Measurements from ENCODE around the gene PAK3.

PAK3 gene

DNA sequence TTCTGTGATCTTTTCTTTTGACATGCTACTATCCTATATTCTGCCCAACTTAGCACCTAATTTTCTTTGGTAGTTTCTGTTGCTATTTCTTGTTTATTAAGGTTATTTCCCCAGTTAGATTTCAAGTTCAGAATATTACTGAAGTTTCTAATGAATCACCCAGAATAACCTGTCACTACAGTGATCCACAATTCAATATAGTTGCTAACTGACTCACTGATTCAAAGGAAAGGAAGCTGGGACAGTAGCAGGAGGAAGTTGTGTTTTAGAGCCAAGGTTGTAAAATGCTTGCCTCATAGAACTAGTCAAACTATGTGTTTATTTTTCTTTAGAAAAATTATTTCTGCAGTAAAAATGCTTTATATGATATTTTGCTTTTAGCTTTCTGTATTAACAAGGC lies 37.4 kb downstream of the PAK3 start:
- no peak for DNase-seq

DNA sequence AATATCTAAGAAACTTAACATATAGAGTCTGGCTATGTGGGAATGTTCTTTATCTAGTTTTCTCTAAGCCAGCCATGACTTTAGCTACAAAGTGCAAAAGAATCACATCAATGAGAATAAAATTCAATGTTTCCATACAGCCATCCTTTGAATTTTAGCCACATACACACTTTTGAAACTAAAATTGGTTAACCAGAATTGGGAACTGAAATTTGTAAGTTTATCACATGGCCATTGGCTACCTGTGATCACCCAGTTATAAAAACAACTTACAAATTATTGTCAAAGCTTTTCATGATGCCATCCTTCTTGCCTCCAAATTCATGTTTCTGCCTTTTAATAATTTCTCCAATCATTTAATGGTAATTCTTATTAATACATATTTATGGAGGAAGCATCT lies 49.9 kb downstream of the PAK3 start:
- no peak for DNase-seq

DNA sequence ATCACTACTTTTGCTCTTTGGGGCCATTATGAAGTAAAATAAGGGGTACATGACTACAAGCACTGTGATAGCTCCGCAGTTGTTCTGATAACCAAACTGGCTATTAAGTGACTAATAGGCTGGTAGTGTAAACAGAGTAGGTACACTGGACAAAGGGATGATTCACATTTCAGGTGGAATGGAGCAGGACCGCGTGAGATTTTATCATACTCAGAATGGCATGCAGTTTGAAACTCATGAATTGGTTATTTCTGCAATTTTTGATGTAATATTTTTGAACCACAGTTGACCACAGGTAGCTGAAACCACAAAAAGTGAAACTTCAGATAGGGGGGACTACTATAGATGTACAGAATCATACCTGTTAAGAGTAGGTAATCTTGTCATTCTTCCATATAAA lies 55.8 kb downstream of the PAK3 start:
- no peak for DNase-seq

DNA sequence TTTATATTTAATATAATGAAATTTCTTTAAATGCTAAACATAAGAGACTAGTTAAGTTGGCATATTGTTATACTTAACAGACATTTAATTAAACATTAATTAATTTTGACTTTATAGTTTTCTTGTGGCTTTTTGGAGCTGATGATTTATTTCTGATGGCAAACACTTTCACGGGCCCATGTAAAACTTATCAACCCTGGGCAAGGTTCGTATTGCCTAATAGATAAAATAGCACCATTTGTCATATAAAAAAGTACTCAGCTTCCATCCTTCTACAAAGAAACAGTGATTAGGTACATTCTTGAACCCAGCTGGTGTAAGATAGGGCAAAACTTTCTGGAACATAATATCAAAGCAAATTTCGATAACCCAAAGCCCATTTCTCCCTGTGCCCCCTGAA lies 63.2 kb downstream of the PAK3 start:
- DNase-seq: no peak

DNA sequence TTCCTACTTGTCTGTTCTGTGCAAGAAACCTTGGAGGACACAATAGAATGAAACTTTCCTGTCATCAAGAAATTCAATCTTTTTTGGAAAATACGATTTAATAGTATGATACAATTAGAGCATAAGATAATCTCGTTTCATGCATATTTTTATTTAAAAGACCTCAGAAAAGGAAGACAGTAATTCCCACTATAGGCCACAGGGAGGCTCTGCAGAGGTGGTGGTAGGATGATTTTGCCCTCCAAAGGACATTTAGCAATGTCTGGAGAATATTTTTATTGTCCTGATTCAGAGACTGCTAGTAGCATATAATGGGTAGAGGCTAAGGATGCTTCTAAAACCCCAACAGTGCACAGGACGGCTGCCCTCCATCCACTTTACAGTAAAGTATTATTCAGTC lies 68.7 kb downstream of the PAK3 start:
- no peak for DNase-seq

DNA sequence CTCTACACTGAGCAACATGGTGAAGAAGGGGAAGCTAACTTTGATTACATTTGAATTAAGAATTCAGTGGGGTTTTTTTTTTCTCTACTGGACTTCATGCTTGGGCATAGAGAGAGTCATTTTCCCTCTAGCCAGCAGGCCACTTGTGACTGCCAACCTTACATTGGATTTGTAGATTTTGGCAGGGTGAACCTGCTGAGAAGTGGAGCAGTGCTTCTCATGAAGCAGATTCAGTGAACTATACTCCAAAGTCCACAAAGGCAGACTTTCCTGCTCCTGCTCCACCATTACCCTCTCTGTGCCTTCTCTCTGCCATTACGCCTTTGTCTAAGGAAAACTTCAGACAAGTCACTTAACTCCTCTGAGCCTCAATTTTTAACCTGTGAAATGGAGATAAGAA lies 69.9 kb downstream of the PAK3 start:
- DNase-seq: no peak

DNA sequence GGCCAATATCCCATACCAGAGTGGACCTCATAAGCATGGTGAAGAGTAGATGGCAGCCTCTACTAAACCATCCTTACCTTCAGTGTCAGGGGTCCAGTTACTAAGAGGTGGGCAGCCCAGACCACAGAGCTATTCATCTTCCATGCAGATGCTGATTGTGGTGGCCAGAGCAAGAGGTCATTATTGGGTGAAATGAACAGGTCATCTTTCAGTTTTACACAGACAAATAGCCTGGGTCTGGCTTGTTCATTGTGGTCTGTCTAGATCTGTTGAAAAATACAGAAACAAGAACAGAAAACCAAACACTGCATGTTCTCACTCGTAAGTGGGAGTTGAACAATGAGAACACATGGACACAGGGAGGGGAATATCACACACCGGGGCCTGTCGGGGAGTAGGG lies 71.3 kb downstream of the PAK3 start:
- DNase-seq: no peak

DNA sequence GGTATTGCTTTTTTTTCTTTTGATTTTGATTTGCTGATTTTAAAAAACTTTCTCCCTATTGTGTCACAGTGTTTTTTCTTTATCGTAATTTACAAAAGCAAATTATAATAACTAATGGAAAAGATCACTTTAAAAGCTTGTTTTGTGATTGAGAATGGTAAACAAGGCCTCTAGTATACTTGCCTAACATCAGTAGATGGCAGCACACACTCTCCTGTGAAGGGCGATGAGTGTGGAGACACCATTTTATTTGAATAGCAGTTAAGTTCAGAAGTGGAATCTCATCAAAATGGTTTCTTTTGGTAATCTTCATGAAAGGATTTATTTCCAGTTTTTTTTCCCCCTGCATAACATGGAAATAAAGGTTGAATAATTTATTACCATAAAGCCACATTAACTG lies 72.3 kb downstream of the PAK3 start:
- DNase-seq: peak; percentile 14

DNA sequence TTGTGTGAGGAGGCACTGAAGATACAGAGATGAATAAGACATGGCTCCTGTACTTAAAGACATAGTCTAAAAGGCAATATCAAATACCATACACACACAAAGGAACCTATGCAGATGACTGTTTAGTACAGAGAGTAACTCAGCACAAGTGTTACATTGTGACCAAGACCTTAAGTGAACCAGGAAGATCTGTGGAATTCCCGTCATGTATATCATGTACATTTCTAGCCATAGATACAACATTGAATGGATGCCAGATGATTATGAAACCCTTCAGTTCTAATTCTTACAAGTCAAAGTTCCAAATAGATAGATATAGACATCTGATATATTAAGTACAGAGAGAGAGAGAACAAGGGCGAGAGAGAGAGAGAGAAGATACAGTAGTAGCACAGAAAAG lies 73.2 kb downstream of the PAK3 start:
- no peak for DNase-seq

DNA sequence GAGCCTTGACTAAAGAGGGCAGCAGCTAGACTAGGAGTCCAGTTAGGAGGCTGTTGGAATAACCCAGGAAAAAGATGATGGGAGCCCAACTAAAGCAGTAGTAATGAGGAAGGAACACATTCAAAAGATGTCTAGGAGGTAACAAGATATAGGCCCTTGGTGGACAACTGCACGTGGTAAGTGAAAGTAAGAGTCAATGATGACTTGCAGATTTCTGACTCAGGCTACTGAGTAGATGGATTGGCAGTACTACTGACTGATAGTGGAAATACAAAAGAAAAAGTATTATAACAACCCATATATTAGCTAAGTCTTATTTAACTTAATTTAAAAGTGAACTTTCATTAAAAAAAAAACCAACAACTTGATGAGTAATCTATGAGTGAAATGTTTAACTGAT lies 74.0 kb downstream of the PAK3 start:
- no peak for DNase-seq

DNA sequence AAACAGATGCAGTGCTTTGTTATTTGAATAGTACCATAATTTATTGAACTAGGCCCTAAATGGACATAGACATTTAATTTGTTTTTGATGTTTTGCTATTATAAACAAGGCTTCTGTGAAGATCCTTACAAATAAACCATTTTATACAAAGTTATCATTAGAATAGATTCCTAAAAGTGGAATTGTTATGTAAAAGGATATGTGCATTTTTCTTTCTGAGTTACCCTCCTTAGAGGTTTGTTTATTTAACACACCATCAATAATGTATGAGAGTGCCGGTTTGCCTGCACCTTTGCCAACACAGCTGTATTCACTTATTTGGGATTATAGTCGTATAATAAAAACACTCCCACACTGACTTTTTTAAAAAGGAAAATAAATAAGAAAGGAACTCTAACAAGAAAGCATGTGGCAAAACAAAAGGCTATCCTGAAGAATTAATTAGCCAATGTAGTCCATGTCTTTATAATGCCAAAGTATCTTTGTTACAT lies 84.8 kb downstream of the PAK3 start:
- no peak for DNase-seq

DNA sequence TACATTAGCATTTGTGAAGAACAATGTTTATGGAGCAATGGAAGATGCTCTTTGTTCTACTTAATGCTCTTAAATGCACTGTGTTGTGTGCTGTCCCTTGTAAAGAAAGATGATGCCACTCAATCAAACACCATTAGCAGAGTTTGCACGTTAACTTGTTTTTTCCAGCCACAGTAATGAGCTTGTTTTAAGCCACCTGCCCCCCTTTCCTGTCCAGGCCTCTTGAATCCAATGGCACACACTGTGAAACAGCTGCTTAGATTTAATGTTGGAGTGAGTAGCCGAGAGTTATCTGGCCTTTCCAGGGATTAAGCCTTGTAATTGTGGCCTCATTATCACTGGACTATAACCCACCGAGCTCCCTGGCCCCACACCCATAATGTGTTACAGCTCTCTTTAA lies 86.0 kb downstream of the PAK3 start:
- no peak for DNase-seq

DNA sequence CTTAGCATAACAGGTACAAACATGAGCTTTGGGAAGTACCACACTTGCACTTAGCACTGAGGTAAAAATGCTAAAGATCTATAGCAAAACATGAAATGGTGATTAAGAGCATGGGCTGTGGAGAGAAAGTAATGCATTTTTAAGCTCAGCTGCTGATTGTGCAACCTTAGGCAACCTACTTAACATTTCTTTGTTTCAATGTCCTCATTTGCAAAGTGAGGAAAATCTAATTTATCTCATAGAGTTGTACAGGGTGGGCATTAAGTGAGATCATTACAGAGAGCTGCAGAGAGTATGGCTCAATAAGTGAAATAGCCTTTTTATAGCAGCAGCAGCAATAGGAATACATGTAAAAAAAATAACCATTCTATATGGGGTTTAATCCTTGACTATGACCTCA lies 87.0 kb downstream of the PAK3 start:
- DNase-seq: no peak

DNA sequence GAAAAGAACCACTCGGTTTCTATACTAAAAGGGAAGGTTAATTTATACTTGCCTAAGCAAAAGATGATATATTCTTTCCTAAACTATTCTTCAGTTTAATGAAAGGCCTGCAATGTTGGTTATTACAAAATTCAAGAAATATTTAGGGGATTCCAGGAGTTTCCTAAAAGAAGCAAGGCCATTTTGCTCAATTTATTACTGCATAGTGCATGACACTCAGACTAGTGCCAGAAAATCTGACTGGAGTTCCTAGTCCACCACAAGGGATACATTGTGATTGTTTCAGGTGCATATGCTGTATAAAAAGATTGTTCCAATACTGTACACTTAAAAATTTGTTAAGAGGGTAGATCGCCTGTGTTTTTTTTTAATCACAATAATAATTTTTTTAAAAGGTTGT lies 95.6 kb downstream of the PAK3 start:
- DNase-seq: no peak

DNA sequence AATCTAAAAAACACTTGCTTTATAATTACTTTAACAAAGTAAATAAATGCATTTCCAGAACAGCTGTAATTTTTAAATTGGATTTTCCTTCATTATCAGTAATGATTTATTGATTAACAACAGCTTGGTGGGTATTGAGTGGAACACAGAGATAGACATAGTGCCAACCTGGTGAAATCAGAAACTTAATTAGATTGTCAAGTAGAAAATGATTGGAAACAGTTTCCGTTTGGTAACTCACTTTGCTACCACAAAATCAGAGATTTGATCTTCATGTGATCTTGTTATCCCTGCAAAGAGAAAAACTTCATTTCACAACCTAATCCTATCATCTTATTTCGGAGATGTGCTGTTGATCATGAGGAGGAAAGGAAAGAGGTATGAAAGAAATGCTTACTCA lies 103.5 kb downstream of the PAK3 start:
- no peak for DNase-seq

DNA sequence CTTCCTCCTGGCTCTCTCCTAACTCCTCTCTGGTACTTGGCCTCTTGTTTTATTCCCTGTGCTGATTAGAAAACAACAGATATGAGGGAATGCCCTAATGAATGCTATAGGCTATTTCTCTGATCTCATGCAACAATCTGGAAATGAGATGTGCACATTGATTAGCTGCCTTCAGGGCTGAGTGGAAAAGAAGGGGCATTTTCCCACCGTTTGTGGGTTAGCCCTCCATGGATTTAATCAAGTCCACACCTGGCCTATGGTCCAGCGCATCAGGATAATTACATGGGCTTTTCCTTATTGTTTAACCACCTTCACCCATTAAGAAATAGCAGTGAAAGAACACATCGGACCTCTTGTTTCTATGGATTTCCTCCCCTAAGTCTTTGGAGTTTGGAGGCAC lies 104.3 kb downstream of the PAK3 start:
- DNase-seq: no peak

DNA sequence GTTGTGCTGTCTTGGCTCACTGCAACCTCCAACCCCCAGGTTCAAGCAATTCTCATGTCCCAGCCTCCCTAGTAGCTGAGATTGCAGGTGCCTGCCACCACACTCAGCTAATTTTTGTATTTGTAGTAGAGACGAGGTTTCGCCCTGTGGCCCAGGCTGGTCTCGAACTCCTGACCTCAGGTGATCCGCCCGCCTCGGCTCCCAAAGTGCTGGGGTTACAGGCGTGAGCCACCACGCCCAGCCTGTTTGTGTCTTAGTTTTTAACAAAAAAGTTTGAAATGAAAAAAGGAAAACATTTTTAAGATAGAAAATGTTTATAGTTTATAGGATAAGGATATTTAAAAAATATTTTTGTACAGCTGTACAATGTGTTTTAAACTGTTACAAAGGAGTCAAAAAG lies 111.9 kb downstream of the PAK3 start:
- no peak for DNase-seq

DNA sequence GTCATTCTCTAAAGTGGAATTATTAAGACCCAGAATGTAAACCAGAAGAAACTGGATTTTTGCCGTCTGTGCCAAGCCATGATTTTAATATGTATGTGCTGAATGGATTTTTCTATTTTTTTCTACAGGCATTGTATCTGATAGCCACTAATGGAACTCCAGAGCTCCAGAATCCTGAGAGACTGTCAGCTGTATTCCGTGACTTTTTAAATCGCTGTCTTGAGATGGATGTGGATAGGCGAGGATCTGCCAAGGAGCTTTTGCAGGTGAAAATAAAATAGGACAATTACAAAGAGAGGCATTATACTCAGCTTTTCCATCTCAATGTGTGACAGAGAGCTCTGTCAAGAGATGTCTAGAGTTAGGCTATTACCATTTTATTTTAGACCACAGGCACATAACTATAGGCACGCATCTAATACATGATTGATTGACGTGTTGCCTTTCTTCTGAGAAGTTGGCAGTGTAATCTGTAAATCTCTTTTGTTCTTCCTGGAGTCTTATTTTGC lies 120.4 kb downstream of the PAK3 start:
- DNase-seq: no peak

DNA sequence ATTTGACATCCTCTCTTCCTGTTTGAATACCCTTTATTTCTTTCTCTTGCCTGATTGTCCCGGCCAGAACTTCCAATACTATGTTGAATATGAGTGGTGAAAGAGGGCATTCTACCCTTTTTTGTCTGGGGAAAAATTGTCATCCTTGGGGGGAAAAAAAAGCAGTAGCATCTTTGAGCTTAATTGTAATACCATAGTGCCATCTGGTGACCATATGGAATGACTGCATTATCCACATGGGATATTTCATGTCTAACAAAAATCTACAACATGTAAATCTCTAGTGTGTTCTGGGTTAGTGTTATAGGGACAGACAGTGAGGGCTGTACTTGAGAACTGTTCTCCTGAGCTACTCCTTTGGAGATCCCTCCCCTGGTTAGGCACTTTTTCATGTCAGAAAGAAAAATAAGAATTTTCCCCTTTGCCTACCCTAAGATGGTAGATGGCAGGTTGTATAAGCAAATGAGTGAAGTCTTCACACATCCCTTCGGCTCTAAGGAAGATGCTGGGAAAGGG lies 148.3 kb downstream of the PAK3 start:
- peak; percentile 2 for DNase-seq

DNA sequence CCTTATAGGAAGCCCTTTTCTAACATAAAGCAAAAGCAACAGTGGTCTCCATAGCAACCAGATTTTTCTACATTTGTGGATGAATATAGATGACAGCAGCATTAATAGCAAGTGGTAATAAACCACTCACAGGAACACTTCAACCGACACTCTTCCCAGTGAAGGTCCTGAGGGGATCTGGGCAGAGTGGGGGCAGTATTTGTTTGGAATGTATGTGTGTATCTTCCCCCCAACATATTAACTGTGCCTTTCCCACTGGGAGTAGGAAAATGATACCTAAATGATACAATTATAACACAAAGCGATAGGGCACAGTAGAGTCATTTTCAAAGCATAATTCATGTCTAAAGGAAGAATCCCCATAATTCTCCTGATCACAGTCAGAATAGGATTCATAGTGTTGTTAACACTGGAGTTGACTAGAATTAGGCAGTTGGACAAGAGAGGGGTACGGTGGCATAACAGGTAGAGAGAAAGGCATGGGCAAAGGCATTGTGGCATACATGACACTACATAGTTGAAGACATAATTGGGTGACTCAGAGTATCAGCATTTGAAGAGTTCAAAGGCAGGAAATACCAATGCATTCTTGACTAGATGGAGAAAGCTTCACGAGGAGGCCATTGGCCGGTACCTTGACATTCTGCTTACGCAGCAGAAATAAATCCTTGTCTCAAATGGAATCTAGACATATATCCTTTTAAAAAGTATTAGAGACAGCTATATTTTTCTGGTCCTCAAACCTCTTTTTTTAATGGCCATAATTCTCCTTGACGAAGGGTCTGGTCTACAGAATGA lies 159.1 kb downstream of the PAK3 start:
- DNase-seq: no peak

DNA sequence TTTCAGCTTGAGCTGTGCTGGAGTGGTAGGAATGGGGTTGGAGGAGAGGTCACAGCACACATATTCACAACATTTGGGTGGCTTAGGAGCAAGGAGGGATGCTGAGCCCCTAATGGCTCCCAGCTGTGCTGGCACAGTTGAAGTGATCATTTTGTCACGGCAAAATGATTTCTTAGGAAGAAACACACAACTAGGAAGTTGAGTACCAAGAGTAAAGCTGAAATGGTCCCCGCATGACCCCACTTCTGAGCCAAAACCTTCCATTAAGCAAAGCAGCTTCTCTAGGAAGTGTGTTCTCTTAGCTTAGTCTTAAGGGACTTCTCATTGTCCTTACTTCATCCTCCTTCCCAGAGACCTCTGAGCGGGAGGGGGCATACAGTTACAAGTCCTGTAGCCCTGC lies 161.7 kb downstream of the PAK3 start:
- DNase-seq: no peak

DNA sequence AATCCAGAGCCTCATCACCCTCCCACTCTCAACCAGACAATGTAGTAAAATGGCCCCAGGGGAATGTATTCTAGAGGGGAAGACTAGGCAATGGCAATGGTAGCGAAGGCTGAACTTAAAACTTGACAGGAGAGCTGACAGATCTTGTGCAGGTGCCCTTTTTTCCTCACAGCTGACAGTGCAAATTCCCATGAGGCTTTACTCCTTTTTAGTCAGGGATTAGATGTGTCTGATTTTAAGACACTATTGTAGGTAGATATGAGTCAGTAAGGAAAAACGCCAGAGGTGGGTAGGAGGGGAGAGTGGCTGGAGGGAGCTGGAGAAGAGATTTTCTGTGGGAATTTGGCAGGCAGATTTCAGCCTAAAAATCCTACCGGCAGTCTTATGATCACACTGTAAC lies 163.6 kb downstream of the PAK3 start:
- DNase-seq: no peak

DNA sequence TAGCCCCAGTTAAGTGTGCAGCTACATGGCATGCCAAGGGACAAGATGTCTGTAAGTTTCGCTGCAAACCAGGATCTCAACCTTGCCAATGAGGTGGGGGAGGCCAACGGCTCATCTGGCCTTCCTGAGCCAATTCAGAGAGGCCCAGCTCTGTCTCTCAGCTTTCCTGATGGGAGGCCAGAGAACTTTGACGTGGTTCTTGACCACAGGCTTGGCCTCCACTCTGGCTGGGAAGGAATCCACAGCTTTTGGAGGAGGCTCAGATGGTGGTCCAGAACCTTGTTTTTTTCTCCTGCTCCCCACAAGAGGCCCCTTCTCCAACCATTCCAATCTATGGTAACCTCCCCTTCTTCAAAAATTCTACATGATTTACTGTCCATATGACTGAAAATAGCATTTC lies 164.5 kb downstream of the PAK3 start:
- DNase-seq: no peak

DNA sequence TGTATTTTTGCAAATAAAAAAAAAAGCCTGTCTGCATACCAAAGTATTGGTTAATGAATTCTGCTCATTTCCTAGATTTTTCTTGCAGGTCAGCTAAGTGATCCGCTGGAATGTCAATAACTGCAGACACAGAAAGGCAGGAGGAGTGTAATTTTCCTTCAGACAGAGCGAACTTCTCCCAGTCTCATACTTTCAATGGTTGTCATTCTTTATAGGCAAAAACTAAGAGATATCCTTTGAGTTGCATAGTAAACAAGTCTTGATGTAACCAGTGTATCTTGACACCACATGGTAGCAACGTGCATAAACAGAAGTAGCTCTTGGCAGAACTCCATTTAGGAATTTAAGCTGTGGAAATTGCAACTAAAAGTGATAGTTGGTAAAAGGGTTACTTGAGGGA lies 166.1 kb downstream of the PAK3 start:
- no peak for DNase-seq

DNA sequence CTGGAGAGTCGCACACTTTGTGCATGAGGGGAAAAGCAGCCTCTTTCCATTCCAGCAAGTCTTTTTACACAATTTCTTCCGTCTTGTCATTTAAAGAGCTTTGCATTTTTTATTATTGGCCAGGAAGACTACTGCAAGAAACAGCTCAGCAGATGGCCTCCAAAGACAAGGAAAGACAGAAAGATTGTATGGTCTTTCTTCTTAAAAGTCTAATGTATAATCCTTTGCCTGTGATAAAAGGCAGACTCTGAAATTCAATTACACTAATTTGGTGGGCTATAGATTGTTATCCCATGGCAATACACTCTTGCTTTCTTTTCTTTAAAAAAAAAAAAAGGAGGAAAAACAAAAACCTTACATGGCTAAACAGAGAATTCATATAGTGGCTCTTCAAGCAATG lies 168.4 kb downstream of the PAK3 start:
- no peak for DNase-seq

Data from midbrain (tissue), 1 donor.